Skin epidermis (tissue), 12 donors: Measurements from ENCODE around the gene GAL.
"Not testable (repeated sequence)": the region's sequence is repeated elsewhere in the genome, so short reads cannot be mapped to it uniquely, and the experiment has no call there.

Experiments used
- H3K27ac ChIP-seq, 21 experiments: fragments of 200-600 bp; sonication (generic) in 11 of 21; one replicate each; pipeline ENCODE4 v1.5.0; 2020; ENCODE audit warnings: mild to moderate bottlenecking in 3 of 21, inconsistent platforms in 2 of 21, moderate library complexity in 2 of 21
- H3K4me3 ChIP-seq, 7 experiments: fragments of 200-600 bp; sonication (generic) in 2 of 7; one replicate each; pipeline ENCODE4 v1.5.0; 2020; ENCODE audit warnings: inconsistent platforms in 2 of 7, mild to moderate bottlenecking in 2 of 7, moderate library complexity in 1 of 7

The GAL gene, protein sequence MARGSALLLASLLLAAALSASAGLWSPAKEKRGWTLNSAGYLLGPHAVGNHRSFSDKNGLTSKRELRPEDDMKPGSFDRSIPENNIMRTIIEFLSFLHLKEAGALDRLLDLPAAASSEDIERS

DNA sequence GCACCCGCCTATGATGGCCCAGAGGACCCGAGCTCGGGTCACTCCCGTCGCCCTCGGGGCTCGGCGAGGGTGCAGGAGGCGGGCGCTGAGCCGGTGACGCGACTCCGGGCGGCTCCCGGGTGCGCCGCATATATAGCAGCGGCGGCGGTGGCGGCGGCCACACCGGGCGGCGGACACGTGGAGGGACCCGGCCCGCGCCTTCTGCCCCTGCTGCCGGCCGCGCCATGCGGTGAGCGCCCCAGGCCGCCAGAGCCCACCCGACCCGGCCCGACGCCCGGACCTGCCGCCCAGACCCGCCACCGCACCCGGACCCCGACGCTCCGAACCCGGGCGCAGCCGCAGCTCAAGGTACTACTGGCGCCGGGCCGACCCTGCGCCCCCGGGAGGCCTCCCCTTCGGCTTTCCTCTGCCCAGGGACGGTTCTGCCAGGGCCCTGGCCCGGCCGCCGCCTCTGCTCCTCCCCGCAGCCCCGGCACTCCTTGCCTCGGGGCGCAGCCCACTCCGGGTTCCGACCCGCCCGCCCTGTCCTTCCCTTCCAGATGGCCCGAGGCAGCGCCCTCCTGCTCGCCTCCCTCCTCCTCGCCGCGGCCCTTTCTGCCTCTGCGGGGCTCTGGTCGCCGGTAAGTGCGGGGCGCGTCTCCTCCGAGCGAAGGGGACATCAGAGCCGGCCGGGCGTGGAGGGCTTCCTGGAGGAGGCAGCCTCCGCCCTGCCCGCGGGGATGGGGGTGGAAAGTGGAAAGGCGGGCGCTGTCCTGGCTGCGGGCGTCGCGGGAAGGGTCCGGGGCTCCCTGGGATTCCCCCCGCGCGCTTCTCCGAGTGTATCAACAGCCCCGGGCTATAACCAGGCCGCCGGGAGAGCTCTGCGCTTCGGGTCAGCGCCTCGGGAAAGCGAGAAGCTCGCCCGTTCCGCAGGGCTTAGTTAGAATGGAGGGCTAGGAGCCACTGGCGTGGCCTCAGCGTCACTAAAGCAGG lies at the start of gene GAL:
GAL (plus strand) TSS at position 160 of the 972 bp plus-strand sequence; CDS start at position 540, 380 bp downstream.
- peak within 1 kb of the TSS in 4 of 21 experiments; percentile 26 to 60 (median 38) for H3K27ac ChIP-seq
- peak within 1 kb of the TSS in 6 of 7 experiments; percentile 7 to 38 (median 15) for H3K4me3 ChIP-seq

DNA sequence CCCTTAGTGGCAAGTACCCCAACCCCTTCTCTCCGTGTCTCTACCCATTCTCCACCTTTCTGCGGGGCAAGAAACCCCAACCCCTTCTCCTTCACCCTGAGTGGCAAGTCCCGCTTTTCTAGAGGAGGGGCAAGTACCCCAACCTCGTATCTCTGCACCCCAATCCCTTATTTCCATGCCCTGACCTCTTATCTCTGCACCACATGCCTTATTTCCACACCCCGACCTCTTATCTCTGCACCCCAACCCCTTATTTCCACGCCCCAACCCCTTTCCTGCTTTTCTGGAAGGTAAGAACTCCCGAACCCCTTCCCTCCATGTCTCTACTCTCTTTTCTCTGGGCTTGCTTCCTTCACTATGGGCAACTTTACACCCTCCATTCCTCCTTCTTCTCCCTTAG lies 49.7 kb upstream of the GAL start:
- H3K27ac ChIP-seq, H3K4me3 ChIP-seq: not testable (repeated sequence)

DNA sequence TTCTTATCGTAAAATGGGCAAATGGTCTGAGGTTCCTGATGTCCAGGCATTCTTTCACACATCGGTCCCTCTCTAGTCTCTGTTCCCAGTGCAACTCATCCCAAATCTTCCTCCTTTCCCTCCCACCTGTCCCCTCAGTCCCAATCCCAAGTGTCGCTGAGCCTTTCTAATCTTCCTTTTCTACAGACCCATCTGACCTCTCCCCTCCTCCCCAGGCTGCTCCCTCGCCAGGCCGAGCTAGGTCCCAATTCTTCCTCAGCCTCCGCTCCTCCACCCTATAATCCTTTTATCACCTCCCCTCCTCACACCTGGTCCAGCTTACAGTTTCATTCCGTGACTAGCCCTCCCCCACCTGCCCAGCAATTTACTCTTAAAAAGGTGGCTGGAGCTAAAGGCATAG lies 49.2 kb upstream of the GAL start:
- H3K4me3 ChIP-seq, H3K27ac ChIP-seq: not testable (repeated sequence)

DNA sequence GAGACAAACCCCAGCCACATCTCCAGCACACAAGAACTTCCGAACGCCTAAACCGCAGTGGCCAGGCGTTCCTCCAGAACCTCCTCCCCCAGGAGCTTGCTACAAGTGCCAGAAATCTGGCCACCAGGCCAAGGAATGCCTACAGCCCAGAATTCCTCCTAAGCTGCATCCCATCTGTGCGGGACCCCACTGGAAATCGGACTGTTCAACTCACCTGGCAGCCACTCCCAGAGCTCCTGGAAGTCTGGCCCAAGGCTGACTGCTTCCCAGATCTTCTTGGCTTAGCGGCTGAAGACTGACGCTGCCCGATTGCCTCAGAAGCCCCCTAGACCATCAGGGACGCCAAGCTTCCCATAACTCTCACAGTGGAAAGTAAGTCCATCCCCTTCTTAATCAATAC lies 48.5 kb upstream of the GAL start:
- not testable (repeated sequence) for H3K27ac ChIP-seq, H3K4me3 ChIP-seq

DNA sequence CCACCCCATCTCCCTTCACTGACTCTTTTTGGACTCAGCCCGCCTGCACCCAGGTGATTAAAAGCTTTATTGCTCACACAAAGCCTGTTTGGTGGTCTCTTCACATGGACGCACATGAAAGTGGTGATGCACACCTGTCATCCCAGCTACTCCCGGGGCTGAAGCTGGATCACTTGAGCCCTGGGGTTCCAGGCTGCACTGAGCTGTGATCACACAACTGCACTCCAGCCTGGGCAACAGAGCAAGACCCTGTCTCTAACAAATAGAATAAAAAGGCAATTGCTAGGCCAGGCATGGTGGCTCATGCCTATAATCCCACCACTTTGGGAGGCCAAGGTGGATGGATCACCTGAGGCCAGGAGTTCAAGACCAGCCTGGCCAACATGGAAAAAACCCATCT lies 45.0 kb upstream of the GAL start:
- not testable (repeated sequence) for H3K4me3 ChIP-seq, H3K27ac ChIP-seq

DNA sequence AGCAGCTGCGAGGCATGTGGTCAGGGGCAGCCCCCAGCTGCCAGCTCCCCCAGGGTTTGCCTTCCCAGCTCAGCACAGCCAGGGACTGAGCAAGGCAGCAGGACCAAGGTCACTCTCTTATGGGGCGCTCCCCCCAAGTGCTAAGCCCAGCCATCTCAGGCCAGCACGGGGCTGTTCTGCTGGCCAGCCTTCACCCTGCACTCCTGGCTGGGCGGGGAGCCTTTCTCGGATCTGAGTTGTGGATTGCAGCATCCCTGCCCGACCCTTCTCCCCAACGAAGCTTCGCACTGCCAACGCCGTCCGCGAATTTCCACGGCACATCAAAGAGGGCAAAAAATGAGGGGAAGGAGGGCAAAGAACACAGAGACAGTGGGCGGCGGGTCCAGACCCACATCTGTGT lies 42.5 kb upstream of the GAL start:
- no peak overlapping the region for H3K4me3 ChIP-seq
- no peak overlapping the region for H3K27ac ChIP-seq

DNA sequence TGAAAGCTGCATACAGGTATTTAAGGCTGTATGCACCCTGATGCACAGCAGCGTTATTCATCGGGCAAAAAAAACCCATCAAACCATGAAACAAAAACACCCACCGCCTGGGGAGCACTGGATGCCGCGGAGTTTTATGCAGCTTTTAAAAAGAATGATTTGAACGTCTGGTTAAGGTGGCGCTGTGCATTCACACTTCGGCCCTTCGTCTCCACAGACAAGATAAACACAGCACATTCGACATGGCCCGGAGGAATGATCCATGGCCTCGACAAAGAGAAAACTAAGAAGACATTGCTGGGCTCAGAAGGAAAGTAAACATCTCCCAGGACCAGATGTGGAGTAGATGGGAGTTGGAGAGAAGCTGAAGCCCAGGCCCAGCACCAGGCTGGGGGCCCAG lies 40.8 kb upstream of the GAL start:
- no peak overlapping the region for H3K4me3 ChIP-seq
- no peak overlapping the region for H3K27ac ChIP-seq

DNA sequence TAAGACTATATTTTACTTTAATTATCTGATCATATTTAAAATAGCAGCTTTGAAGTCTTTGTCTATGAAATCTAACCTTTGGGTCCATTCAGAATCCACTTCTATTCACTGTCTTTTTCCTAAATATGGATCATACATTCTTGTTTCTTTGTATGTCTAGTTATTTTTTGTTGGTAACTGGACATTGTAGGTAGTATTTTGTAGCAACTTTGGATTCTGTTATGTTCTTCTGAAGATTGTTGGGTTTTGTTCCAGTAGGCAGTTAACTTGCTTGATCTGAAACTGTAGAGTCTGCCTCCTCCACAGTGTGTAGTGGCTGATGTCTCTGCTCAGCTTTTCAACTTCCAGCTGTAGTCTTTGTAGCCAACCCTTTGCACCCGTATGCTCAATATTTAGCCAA lies 37.5 kb upstream of the GAL start:
- no peak overlapping the region for H3K27ac ChIP-seq
- H3K4me3 ChIP-seq = no peak overlapping the region

DNA sequence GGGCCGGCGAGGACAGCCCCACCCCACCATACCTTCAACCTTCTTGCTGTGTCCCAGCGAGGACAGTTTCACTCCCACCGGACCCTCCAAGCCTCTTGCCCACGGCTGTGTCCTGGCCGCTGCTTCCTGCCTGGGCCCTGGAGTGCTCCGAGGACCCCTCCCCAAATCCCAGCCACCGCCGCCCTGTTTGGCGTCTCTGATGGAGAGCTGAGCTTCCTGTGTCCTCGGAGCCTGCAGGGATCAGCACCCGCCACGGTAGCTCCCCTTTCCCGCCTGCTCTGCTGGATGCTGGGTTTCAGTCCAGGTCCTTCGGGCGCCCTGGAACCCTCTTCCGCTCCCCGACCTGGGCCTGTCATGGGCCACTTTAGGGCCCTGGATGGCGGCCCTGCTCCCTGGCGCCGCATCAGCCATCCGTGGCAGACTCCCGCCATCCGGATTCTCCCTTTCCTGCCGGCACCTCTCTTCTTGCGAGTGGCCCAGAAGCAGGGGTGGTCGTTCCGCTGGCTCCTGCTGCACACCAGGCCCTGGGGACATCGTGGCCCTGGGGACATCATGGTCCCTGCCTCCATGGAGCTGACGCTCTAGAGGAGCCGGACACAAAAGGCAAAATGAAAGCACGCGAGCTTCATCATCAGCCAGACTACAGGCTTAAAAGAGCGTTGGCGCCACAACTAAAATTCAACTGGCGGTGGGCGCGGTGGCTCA lies 34.3 kb upstream of the GAL start:
- no peak overlapping the region for H3K4me3 ChIP-seq
- no peak overlapping the region for H3K27ac ChIP-seq

DNA sequence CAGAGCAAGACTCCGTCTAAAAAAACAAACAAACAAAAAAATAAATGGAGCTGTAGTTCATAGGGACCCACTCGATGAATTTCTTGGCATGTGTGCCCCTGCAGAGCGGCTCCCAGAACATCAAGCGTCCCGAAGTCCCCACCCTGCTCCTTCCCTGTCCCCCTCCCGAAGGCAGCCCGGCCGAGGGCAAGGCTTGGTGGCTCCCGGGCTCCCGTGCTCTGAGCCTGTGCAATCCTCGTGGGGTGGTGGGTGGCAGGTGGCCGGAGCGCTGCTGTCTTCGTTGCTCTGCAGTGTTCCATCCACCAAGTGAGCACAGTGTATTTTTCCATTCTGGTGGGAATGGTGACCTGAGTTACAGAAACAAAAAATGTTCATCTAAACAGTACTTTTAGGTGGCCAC lies 33.5 kb upstream of the GAL start:
- Histone ChIP-seq H3K4me3 (no peak overlapping the region), H3K27ac (no peak overlapping the region)

DNA sequence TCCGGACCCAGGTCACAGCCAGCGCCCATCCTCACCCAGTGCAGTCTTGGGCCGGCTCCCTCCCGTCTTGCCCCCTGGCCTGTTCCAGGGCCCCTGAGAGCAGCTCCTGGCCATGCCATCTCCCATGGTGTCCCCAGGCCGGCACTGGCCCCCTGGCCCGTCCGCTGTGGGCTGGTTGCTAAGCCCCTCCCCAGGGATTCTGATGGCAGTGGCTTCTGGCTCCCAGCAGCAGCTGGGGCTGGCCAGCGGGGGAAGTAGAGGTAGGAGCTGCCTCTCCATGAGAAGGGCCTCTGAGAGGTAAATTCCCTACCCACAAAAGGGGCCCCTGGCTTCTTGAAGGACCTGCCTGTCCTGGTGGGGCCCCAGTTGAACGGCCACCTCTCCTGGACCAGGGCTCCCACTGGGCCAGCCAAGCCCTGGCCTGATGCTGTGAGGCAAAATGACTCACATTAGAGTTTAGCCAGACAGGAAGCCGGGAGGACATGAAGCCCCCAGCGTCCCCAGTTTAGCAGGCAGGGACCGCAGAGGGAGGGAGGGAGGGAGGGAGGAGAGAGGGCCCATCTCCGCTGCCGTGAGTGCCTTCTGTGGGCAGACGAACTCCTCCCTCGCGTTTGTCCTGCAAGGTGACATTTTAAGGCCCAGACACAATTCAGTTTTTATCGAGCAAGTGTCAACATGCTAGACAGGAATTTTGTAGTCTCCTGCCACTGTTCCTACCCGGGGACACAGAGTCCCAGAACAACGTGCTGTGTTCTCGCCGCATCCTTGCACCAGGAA lies 32.9 kb upstream of the GAL start:
- Histone ChIP-seq H3K4me3 (no peak overlapping the region), H3K27ac (no peak overlapping the region)

DNA sequence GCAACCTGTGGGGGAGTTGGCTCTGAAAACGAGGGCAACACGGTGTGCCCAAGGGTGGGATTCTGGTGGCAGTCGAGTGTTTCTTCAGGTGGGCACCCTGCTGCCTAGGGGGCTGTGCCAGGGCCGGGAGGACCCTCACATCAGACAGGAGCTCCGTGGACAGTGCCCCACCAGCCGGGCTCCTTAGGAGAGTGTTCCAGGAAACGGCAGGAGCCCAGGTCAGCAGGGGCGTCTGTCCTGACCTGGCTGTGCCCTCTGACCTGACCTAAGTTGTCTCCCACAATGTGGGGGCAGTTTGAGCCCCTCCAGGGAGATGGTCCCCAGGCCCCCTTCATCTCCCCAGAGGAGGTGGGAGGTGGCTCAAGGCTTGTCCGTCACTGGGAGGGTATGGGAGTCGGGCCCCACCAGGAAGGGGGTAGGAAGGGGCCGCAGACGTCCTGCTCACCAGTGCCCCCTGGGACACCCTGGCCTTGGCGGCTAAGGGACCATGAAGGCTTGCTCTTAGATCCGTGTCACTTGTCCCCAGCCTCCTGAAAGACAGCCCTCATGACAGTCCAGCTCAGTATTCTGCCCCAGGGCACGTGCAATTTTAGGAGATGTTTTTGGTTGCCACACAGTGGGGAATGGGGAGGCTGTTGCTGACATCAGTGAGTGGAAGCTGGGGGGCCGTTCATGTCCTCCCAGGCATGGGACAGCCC lies 32.2 kb upstream of the GAL start:
- no peak overlapping the region for H3K4me3 ChIP-seq

DNA sequence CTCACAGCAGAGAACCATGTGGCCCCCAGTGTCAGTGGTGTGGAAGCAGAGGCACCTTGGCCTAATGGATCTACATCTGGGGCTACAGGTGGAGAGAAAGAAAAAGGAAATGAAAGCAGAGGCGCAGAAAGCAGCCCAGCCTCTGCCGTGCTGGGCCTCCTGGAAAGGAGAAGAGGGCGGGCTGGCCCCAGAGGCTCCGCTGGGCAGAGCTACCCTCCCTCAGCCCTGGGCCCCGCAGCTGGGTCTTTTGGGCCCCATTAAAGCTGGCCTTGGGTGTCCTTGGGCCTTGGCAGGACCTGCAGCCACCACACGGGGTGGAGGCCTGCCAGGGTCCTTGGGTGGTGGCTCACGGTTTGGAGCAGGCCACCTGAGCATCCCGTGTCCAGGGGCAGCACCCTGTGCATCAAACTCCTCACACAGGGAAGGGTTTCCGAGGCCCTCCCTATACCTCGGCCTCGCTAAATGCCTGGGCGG lies 31.6 kb upstream of the GAL start:
- H3K27ac ChIP-seq = no peak overlapping the region
- no peak overlapping the region for H3K4me3 ChIP-seq

More for the DNA sequence above, 32.2 kb upstream of the GAL start:
- H3K27ac ChIP-seq = no peak overlapping the region

DNA sequence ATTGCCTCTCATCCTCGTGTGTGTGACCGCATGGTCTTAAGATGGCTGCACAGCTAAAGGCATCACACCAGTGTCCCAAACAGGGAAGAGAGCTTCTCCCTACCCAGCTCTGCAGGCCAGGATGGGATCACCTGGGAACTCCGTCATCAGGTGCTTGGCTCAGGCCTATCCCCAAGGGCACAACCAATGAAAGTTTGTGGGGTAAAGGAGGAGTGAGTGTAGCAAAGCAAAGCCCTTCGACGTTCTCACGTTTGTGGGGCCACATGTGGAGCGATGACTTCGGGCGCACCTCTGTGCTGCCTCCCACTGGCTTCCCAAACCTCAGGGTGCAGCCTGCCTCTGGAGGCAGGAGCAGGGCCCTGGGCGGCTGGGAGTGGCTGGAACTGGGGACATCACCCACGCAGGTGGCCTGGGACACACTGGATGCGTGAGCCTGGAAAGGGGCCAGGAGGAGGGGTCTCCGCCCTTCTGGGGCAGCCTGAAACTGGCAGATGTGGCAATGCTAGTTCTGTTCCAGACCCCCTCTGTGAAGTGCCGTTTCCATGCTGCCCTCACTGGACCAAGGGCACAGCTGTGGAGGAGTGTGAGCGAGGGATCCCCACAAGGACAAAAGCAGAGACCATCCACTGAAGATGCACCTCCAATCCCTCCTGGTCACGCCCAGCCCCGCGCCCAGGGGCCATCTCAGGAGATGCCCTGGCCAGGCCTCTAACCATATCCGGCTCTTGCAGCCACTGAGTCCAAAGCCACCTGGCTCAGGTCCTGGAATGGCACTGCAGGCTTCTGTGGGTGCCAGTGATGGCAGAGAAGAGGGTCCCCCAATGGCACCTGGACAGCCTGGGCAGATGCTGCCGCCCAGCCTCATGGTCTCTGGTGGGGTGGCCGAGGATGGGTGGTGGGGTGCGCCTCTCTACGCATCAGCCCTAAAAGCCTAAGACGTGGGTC lies 30.6 kb upstream of the GAL start:
- Histone ChIP-seq H3K4me3 (no peak overlapping the region), H3K27ac (no peak overlapping the region)

DNA sequence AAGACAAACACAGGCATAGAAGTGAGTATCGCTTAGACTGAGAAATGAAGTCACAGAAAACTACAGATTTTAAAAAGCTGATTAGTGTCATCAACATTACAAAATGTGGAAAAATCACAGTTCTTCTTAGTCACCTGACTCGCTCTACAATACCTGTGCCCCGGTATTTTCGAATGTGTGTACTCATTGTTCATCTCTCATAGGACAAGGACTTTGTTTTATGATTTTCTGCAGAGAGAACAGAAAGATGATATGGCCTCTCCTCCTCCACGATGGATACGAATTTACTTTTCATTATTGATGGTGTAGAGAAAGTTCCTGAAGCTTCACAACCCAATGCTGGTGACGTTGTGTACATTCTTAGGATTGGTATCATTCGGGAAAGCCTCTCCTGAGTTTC lies 29.4 kb upstream of the GAL start:
- no peak overlapping the region for H3K27ac ChIP-seq
- no peak overlapping the region for H3K4me3 ChIP-seq

DNA sequence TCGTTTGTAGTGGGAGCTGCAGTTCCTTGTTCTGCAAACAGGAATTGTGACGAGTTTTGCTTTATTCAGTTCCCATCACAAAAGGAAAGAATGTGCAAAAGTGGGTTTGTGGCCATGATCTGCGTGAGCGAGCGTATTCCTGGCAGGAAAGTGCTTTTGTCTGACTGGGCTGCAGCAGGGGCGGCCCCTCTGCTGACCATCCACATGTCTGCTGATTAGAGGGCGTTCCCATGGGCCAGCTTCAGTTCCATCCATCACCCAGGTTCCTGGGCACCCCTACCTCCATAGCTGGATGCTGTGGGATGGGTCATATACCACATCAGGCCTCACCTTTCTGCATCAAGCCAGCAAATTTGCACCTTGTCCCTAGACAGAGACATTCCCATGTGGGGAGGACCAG lies 28.9 kb upstream of the GAL start:
- Histone ChIP-seq H3K4me3 (no peak overlapping the region), H3K27ac (no peak overlapping the region)

DNA sequence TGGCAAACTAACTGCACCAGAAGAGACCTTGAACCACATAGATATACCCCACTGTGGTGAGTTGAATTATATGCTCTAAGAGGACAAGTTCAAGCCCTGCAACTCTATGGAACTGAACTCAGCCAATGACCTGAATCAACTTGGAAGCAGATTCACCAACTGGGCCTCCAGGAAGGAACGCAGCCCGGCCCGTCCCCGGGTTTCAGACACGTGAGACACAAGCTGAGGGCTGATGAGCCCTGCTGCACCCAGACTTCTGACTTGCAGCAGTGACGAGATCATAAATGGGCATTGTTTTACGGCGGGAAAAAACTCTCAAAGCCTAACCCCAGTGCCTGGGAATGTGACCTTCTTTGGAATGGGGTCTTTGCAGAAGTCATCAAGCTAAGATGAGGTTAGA lies 28.5 kb upstream of the GAL start:
- Histone ChIP-seq H3K27ac (no peak overlapping the region), H3K4me3 (no peak overlapping the region)
